ENCODE results near the gene WBP2. TPM values are rescaled to one million over a fixed set of nuclear protein-coding genes. Genes with fewer than 3 reads are reported as not detected.

The WBP2 gene
- total and polyA plus RNA-seq, 9 of the 15 experiments (the other 6 are each of a cell fraction or from before 2014, with no cell fraction given): 2.2 to 74.3 (median 20.0) TPM

DNA sequence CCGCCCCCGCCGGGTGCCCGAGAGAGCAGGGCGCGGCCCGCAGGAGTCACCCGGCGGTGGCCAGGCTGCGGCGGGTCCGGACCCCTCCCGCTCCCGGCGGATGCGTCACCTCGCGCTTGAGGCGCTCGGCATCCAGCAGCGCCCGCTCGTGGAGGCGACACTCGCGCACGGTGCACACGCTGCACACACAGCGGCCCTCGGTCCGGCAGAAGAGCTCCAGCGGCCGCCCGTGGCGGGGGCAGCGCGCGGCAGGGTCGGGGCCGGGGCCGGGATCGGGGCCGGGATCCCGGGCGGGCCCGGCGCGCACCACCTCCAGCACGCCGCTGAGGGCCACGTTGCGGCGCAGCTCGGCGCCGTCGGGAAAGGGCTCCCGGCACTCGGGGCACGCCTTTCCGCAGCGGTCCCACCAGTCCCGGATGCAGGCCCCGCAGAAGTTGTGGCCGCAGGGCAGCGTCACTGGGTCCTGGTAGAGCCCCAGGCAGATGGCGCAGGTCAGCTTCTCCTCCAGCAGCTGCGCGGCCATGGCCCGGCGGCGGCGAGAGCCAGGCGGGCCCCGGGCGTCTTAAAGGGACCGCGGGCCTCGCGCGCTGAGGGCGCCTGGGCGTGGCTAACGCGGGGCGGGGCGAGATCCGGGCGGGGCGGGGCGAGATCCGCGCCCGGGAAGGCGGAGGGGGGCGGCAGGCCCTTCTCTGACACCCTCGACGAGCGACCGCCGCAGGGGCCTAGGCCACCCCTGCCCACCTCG, 41.5 kb upstream of the WBP2 start, which contains the start of gene TRIM65 (continued):
- TF ChIP-seq, protein P1, sequence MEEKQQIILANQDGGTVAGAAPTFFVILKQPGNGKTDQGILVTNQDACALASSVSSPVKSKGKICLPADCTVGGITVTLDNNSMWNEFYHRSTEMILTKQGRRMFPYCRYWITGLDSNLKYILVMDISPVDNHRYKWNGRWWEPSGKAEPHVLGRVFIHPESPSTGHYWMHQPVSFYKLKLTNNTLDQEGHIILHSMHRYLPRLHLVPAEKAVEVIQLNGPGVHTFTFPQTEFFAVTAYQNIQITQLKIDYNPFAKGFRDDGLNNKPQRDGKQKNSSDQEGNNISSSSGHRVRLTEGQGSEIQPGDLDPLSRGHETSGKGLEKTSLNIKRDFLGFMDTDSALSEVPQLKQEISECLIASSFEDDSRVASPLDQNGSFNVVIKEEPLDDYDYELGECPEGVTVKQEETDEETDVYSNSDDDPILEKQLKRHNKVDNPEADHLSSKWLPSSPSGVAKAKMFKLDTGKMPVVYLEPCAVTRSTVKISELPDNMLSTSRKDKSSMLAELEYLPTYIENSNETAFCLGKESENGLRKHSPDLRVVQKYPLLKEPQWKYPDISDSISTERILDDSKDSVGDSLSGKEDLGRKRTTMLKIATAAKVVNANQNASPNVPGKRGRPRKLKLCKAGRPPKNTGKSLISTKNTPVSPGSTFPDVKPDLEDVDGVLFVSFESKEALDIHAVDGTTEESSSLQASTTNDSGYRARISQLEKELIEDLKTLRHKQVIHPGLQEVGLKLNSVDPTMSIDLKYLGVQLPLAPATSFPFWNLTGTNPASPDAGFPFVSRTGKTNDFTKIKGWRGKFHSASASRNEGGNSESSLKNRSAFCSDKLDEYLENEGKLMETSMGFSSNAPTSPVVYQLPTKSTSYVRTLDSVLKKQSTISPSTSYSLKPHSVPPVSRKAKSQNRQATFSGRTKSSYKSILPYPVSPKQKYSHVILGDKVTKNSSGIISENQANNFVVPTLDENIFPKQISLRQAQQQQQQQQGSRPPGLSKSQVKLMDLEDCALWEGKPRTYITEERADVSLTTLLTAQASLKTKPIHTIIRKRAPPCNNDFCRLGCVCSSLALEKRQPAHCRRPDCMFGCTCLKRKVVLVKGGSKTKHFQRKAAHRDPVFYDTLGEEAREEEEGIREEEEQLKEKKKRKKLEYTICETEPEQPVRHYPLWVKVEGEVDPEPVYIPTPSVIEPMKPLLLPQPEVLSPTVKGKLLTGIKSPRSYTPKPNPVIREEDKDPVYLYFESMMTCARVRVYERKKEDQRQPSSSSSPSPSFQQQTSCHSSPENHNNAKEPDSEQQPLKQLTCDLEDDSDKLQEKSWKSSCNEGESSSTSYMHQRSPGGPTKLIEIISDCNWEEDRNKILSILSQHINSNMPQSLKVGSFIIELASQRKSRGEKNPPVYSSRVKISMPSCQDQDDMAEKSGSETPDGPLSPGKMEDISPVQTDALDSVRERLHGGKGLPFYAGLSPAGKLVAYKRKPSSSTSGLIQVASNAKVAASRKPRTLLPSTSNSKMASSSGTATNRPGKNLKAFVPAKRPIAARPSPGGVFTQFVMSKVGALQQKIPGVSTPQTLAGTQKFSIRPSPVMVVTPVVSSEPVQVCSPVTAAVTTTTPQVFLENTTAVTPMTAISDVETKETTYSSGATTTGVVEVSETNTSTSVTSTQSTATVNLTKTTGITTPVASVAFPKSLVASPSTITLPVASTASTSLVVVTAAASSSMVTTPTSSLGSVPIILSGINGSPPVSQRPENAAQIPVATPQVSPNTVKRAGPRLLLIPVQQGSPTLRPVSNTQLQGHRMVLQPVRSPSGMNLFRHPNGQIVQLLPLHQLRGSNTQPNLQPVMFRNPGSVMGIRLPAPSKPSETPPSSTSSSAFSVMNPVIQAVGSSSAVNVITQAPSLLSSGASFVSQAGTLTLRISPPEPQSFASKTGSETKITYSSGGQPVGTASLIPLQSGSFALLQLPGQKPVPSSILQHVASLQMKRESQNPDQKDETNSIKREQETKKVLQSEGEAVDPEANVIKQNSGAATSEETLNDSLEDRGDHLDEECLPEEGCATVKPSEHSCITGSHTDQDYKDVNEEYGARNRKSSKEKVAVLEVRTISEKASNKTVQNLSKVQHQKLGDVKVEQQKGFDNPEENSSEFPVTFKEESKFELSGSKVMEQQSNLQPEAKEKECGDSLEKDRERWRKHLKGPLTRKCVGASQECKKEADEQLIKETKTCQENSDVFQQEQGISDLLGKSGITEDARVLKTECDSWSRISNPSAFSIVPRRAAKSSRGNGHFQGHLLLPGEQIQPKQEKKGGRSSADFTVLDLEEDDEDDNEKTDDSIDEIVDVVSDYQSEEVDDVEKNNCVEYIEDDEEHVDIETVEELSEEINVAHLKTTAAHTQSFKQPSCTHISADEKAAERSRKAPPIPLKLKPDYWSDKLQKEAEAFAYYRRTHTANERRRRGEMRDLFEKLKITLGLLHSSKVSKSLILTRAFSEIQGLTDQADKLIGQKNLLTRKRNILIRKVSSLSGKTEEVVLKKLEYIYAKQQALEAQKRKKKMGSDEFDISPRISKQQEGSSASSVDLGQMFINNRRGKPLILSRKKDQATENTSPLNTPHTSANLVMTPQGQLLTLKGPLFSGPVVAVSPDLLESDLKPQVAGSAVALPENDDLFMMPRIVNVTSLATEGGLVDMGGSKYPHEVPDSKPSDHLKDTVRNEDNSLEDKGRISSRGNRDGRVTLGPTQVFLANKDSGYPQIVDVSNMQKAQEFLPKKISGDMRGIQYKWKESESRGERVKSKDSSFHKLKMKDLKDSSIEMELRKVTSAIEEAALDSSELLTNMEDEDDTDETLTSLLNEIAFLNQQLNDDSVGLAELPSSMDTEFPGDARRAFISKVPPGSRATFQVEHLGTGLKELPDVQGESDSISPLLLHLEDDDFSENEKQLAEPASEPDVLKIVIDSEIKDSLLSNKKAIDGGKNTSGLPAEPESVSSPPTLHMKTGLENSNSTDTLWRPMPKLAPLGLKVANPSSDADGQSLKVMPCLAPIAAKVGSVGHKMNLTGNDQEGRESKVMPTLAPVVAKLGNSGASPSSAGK (IDR thresholded peaks at IDR 0.05): peak; percentile 54; the same call in 1 of the 2 replicates
- TF ChIP-seq CCNT2 (IDR thresholded peaks at IDR 0.05; ENCODE audit: borderline replicate concordance, extremely low read depth, insufficient read length, low read depth, low read length): peak; percentile 74
- peak; percentile 17 for TF ChIP-seq PRPF4 (IDR thresholded peaks at IDR 0.05; ENCODE audit: insufficient read depth, low read depth, low read length, poor library complexity, severe bottlenecking)

Measured in K562 (cell line).